HG03432 (cell line): ENCODE results near the gene TCERG1.

Experiments used
- ATAC-seq: cut with Tn5 transposase; IDR thresholded peaks from one replicate; pipeline ENCODE4 v1.9.1; 2021; ENCODE audit warnings: mild to moderate bottlenecking, moderate library complexity; ENCODE audit not compliant: unreplicated experiment

The TCERG1 gene

GRCh38 chr5:146451411-146451810 is 4.3 kb downstream of the TCERG1 start:
- ATAC-seq: no peak

- ATAC-seq: no peak
Measured at GRCh38 chr5:146457431-146457830, 10.3 kb downstream of the TCERG1 start.

DNA sequence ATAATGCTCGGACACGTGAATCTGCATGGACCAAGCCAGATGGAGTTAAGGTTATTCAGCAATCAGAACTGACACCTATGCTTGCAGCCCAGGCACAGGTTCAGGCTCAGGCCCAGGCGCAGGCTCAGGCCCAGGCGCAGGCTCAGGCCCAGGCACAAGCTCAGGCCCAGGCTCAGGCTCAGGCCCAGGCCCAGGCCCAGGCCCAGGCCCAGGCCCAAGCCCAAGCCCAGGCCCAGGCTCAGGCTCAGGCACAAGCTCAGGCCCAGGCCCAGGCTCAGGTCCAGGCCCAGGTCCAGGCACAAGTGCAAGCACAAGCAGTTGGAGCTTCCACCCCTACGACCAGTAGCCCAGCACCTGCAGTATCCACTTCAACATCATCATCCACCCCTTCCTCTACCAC is 11.8 kb downstream of the TCERG1 start:
- no peak for ATAC-seq

- ATAC-seq: no peak
Measured at GRCh38 chr5:146461319-146461718, 14.2 kb downstream of the TCERG1 start.

DNA sequence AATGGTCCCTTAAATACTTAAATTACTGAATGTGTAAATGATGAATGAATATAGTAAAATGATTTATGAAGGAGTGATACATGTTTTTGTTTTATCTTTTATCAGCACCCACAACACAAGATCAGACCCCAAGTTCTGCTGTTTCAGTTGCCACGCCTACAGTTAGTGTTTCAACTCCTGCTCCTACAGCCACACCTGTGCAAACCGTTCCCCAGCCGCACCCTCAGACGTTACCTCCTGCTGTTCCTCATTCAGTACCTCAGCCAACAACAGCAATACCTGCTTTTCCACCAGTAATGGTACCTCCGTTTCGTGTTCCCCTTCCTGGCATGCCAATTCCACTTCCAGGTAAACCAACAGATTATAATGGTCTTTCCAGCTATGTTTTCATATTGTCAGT is 16.3 kb downstream of the TCERG1 start:
- no peak for ATAC-seq

DNA sequence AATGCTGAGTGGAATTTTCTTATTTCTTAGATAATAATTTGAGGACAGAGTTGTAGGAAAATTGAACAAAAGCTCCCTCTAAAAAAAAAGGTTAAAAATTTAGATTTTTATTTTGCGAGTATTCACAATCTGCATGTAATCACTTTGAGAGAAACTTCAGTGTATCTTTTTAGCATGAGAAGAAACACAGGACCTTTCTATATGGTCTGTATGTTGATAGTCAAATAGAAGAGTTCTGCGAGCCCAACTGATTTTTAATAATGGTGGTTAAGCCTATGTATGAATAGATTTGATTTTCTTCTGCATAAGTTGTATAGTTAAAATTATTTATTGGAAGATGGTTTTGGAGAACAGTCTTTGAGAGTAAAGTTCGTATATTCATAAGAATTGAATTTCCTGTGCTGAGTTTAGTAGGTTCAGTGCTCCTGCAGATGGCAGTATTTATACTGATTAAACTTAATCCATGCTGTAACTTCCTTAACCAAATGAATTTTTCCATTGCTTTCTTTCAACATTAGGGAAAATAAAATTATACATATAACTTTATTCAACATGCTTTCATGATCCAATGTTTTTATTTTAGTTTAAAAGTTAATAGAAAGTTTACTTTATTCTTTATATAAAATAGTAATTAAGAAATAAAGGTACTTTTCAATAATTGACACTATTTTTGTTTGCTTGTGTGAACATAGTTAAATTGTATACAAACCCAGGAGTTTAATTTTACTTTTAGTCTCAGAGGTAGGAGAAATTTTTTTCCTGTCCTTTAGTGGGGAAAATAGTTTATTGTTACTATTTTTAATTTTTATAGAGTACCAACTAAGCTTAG is 19.6 kb downstream of the TCERG1 start:
- ATAC-seq: no peak

- no peak for ATAC-seq
Measured at GRCh38 chr5:146467760-146468159, 20.6 kb downstream of the TCERG1 start.

- ATAC-seq: no peak
Measured at GRCh38 chr5:146474065-146474464, 26.9 kb downstream of the TCERG1 start.

- no peak for ATAC-seq
Measured at GRCh38 chr5:146475190-146475780, 28.2 kb downstream of the TCERG1 start.

DNA sequence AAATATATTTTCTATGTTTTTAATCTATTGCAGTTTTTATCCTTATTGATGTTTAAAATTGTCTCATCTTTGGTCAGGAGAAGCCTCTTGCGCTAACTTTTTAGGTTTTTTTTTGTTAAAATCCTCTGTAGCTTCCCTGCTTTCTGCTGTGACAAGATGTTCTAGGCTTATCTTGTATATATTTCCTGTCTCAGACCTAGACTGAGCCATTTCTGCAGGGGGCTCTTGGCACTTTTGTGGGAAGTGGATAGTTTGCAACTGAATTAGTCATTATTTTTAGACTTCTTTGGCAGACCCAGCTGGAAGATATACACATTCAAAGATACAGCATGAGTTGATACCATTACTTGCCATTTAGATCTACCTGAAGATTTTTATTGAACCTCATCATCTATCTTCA is 28.8 kb downstream of the TCERG1 start:
- no peak for ATAC-seq

DNA sequence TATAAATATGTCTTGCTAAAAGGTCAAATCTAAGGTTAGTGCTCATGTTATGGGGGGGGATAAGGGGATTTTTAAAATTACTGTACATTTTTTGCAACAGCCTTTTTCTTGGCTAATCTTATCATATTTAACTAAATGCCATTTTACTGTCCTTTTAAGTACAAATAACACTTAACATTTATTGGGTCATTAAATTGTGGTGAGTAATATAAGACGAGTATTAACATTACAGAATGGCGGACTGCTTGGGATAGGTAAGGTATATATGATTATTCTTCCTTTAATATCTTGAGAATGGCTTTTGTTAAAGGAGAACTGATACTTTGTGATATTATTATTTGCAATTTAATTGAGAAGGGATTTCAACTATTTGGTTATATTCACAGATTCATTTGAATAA is 35.6 kb downstream of the TCERG1 start:
- ATAC-seq: no peak

DNA sequence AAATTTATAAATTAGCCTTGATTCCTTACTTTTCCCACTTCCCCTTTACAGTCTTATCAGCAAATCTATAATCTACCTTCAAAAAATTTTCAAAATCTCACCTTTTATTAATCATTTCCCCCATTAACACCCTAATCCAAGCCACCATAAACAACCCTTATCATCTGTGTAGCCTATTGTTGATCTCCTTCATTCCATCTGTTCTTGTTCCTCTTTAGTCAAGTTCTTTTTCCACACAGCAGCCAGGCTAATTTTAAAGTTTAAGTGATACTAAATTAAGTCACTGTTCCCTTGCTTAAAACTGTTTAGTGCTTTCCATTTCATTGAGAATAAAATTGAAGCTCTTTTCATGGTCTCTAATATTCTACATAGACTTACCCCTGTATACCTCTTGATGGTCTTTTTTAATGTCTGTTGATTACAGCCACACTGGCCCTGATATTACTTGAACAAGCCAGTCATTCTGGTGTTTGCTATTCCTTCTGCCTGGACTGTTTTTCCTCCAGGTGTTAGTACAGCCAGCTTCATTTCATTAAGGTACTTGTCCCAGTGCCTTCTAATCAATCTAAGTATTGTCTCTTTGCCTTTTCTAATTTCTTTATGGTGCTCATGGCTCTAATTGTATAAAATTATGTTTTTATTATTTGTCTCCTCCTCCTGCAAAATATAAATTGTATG is 37.7 kb downstream of the TCERG1 start:
- no peak for ATAC-seq

GRCh38 chr5:146490089-146490843 is 43.1 kb downstream of the TCERG1 start:
- ATAC-seq: no peak

DNA sequence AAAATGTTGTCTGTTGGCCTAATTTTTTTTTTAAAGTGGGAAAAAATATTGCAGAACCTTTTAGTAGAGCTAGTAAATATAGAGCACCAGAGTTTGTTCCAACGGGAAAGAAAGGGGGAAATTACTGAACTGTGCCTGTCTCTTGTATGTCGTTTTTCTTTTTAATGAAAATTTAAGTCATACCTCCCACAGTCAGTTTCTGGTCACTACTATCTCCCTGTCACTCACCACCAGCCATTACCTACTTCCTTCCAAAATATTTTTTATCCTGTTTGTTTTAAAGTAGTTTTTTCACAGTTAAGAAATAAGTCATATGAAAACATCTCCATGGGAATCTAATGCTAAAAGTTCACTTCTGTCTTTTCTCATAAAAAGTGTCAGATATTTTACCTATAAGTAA is 47.5 kb downstream of the TCERG1 start:
- ATAC-seq: no peak

DNA sequence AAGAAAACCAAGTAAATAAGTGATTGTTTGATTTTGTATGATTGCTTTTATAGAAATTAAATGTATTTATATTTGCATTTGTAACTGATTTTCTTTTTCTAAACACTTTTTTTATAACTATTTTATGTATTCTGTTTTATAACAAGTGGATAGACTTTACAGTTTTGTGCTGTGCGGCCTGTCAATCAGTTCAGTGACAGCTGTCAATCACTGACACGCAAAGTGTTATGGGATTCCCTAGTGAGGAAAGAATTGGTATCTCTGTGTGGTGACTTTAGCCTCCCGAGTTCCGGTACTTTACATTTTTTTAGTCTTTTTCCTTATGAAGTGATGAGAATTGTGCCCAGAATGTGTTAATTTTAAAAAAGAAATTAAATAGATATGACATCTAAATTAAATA is 52.5 kb downstream of the TCERG1 start:
- ATAC-seq: no peak

GRCh38 chr5:146507428-146507827 is 60.3 kb downstream of the TCERG1 start:
- ATAC-seq: no peak

DNA sequence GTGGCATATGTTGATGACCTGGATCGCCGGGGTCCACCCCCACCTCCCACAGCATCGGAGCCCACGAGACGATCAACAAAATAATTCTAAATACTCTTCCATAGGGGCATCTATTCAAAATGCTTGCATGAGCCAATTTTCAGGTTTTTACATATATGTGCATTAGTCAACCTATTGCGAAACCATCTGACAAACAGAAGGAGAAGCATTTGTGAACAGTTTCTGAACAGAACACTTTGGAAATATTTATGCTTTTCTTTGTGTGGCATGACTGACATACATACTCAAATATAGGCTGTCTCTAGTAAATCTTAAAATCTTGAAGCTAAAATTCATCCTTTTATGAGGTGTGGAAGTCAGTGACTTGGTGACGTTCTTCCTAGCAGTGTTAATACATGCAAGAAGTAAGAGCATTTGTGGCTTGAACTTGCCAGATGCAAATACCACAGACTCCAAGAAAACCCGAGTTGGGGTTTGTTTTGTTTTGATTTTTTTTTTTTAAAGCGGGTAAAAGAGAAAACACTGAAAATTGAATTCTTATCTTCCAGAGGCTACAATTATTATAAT is 63.5 kb downstream of the TCERG1 start:
- ATAC-seq: no peak

DNA sequence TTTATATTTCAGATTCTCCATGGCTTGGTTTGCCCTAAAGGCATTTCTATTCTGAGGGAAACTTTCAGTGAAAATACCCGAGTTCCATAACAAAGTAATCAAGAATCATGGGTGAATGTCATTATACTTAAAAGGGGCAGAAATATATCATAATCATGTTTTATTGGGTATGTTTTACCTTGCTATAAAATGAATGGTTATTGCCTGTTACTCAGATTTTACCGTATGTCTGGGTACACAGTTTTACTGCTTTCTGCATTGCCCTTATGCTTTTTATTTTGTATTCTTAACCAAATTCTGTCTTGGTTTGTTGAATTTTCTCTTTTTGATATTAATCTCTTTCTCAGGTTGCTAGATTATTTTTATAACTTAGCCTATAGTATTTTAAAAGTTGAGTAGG is 66.3 kb downstream of the TCERG1 start:
- no peak for ATAC-seq

DNA sequence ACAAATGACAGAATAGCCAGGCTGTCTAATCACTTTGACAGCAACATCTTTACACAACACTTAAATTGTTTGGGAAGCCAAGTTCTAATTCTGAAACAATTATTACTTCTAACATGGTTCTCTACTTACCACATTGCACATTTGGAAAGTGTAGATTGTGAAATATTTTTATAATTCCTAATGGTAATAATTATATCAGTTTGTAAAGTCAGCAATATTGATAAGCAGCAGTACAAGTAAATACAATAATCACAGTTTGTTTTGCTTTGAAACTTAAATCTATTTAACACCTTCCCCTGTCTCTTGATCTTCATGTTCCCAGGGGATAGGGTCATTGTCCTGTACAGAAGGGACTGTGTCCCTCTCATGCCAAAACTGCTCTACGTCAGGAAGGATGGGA is 67.4 kb downstream of the TCERG1 start:
- ATAC-seq: no peak

- no peak for ATAC-seq
Measured at GRCh38 chr5:146515473-146516150, 68.5 kb downstream of the TCERG1 start.

- no peak for ATAC-seq
Measured at GRCh38 chr5:146516151-146516475, 69.0 kb downstream of the TCERG1 start, which contains the start of gene GPR151. Gene GPR151, minus strand, starts transcription at chr5:146516190. Its CDS starts 77 bp downstream, at chr5:146516113.
